ENCODE results near the gene POLDIP2. TPM values are rescaled to one million over a fixed set of nuclear protein-coding genes. Genes with fewer than 3 reads are reported as not detected.

The POLDIP2 gene
- total and polyA plus RNA-seq, 2 of the 13 experiments (the other 11 are each of a cell fraction or from before 2014, with no cell fraction given): 85.9 to 114 TPM

GRCh38 chr17:28357061-28357900 is at the start of gene POLDIP2 (continued):
- TF ChIP-seq, protein P1, sequence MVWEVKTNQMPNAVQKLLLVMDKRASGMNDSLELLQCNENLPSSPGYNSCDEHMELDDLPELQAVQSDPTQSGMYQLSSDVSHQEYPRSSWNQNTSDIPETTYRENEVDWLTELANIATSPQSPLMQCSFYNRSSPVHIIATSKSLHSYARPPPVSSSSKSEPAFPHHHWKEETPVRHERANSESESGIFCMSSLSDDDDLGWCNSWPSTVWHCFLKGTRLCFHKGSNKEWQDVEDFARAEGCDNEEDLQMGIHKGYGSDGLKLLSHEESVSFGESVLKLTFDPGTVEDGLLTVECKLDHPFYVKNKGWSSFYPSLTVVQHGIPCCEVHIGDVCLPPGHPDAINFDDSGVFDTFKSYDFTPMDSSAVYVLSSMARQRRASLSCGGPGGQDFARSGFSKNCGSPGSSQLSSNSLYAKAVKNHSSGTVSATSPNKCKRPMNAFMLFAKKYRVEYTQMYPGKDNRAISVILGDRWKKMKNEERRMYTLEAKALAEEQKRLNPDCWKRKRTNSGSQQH (CRISPR knock-in tag; IDR thresholded peaks at IDR 0.05; ENCODE audit: low read depth): peak; percentile 84; the same call in 1 of the 2 replicates
- TF ChIP-seq, protein P2, sequence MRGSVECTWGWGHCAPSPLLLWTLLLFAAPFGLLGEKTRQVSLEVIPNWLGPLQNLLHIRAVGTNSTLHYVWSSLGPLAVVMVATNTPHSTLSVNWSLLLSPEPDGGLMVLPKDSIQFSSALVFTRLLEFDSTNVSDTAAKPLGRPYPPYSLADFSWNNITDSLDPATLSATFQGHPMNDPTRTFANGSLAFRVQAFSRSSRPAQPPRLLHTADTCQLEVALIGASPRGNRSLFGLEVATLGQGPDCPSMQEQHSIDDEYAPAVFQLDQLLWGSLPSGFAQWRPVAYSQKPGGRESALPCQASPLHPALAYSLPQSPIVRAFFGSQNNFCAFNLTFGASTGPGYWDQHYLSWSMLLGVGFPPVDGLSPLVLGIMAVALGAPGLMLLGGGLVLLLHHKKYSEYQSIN (CRISPR knock-in tag; IDR thresholded peaks at IDR 0.05; ENCODE audit: borderline replicate concordance): no peak
- TF ChIP-seq ZNF121 (CRISPR knock-in tag; IDR thresholded peaks at IDR 0.05) (peak; percentile 77), ARNT (IDR thresholded peaks at IDR 0.05) (no peak), MTF2 (CRISPR knock-in tag; IDR thresholded peaks at IDR 0.05; ENCODE audit: borderline replicate concordance) (no peak), RFX3 (CRISPR knock-in tag; IDR thresholded peaks at IDR 0.05) (0 out of 2 replicates have a peak, but pooled peaks have one; percentile 16), SMARCC2 (IDR thresholded peaks at IDR 0.05) (no peak), TCF7 (IDR thresholded peaks at IDR 0.05; ENCODE audit: low read depth) (no peak), NFYB (CRISPR knock-in tag; IDR thresholded peaks at IDR 0.05) (0 out of 2 replicates have a peak, but pooled peaks have one; percentile 34), HOXA7 (CRISPR knock-in tag; IDR thresholded peaks at IDR 0.05) (no peak), ZNF768 (CRISPR knock-in tag; IDR thresholded peaks at IDR 0.05) (peak; percentile 47; the same call in 1 of the 2 replicates), RBFOX2 (IDR thresholded peaks at IDR 0.05; ENCODE audit: low read depth, low read length) (peak; percentile 97), FOSL1 (CRISPR knock-in tag; IDR thresholded peaks at IDR 0.05; ENCODE audit: borderline replicate concordance) (no peak), HHEX (CRISPR knock-in tag; IDR thresholded peaks at IDR 0.05) (no peak), CENPT (CRISPR knock-in tag; IDR thresholded peaks at IDR 0.05; ENCODE audit: low read depth) (peak; percentile 81; the same call in 1 of the 2 replicates), THYN1 (CRISPR knock-in tag; IDR thresholded peaks at IDR 0.05; ENCODE audit: borderline replicate concordance, low read depth) (peak; percentile 95; the same call in 1 of the 2 replicates), ZNF629 (CRISPR knock-in tag; conservative IDR thresholded peaks at IDR 0.05) (0 out of 2 replicates have a peak, but pooled peaks have one; percentile 6), CREM (IDR thresholded peaks at IDR 0.05) (peak; percentile 85), CREM (CRISPR knock-in tag; IDR thresholded peaks at IDR 0.05) (no peak), ZNF451 (CRISPR knock-in tag; IDR thresholded peaks at IDR 0.05) (0 out of 2 replicates have a peak, but pooled peaks have one; percentile 27), MEF2D (CRISPR knock-in tag; IDR thresholded peaks at IDR 0.05) (0 out of 2 replicates have a peak, but pooled peaks have one; percentile 65), MAFG (CRISPR knock-in tag; IDR thresholded peaks at IDR 0.05) (no peak), MNT (IDR thresholded peaks at IDR 0.05) (no peak), PBX2 (CRISPR knock-in tag; IDR thresholded peaks at IDR 0.05) (no peak), HIVEP1 (CRISPR knock-in tag; IDR thresholded peaks at IDR 0.05) (peak; percentile 11; the same call in 1 of the 2 replicates)
- TF ChIP-seq, protein P3, sequence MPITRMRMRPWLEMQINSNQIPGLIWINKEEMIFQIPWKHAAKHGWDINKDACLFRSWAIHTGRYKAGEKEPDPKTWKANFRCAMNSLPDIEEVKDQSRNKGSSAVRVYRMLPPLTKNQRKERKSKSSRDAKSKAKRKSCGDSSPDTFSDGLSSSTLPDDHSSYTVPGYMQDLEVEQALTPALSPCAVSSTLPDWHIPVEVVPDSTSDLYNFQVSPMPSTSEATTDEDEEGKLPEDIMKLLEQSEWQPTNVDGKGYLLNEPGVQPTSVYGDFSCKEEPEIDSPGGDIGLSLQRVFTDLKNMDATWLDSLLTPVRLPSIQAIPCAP (CRISPR knock-in tag; IDR thresholded peaks at IDR 0.05; ENCODE audit: low read depth): no peak
